GM18858 (cell line): ENCODE measurements around the gene P2RY2.
"Not testable (repeated sequence)": the region's sequence is repeated elsewhere in the genome, so short reads cannot be mapped to it uniquely, and the experiment has no call there.

ENCODE experiments used
- ATAC-seq: cut with Tn5 transposase; IDR thresholded peaks from one replicate; pipeline ENCODE4 v1.9.1; 2021; ENCODE audit not compliant: unreplicated experiment

P2RY2 gene

GRCh38 chr11:73226297-73227006 is 8.4 kb downstream of the P2RY2 start:
- no peak for ATAC-seq

GRCh38 chr11:73227571-73228211 is 9.6 kb downstream of the P2RY2 start:
- no peak for ATAC-seq

GRCh38 chr11:73228268-73229134 is 10.4 kb downstream of the P2RY2 start:
- no peak for ATAC-seq

- no peak for ATAC-seq
These were observed 11.3 kb downstream of the P2RY2 start for GRCh38 chr11:73229321-73229895.

GRCh38 chr11:73229896-73230875 is 12.1 kb downstream of the P2RY2 start:
- no peak for ATAC-seq

- ATAC-seq, result no peak
These were observed 12.8 kb downstream of the P2RY2 start for GRCh38 chr11:73230931-73231330.

GRCh38 chr11:73232487-73232886 is 14.4 kb downstream of the P2RY2 start:
- not testable (repeated sequence) for ATAC-seq

GRCh38 chr11:73233211-73233610 is 15.1 kb downstream of the P2RY2 start:
- no peak for ATAC-seq

GRCh38 chr11:73233692-73234470 is 15.8 kb downstream of the P2RY2 start:
- no peak for ATAC-seq

- ATAC-seq, result no peak
These were observed 16.5 kb downstream of the P2RY2 start for GRCh38 chr11:73234471-73235181.

GRCh38 chr11:73235236-73235786 is 17.2 kb downstream of the P2RY2 start:
- ATAC-seq, result no peak

GRCh38 chr11:73236205-73236765 is 18.2 kb downstream of the P2RY2 start:
- no peak for ATAC-seq

- no peak for ATAC-seq
These were observed 18.8 kb downstream of the P2RY2 start for GRCh38 chr11:73236854-73237253.

GRCh38 chr11:73237471-73238290 is 19.6 kb downstream of the P2RY2 start:
- ATAC-seq, result no peak

- no peak for ATAC-seq
These were observed 21.0 kb downstream of the P2RY2 start for GRCh38 chr11:73239111-73239521.

GRCh38 chr11:73239571-73240189 is 21.6 kb downstream of the P2RY2 start:
- ATAC-seq, result no peak
